ENCODE measurements around the gene MYOM1.
"Not testable (repeated sequence)": the region's sequence is repeated elsewhere in the genome, so short reads cannot be mapped to it uniquely, and the experiment has no call there.

MYOM1 gene

DNA sequence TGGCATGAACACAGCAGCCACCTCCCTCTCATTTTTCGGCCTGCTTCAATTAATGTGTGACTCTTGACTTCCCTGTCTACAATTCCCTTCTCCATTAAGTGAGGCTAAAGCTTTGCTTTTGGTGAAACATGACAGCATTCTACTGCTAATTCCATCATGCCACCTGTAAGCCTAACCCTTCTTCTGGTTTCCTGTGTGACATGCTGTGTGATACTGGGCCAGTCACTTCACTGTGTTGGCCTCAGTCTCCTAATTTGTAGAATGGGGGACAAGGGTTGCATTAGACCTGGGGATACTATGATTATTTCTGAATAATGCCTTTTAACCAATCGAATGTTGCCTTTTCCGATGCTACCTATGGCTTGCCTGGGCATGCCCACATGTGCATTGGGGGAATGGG, 146.4 kb downstream of the MYOM1 start:
- in situ Hi-C loops (cut with MboI; ENCODE audit: low pct_unique_long_range_greater_than_20kb, low sequenced_read_pairs), result not testable (repeated sequence)

DNA sequence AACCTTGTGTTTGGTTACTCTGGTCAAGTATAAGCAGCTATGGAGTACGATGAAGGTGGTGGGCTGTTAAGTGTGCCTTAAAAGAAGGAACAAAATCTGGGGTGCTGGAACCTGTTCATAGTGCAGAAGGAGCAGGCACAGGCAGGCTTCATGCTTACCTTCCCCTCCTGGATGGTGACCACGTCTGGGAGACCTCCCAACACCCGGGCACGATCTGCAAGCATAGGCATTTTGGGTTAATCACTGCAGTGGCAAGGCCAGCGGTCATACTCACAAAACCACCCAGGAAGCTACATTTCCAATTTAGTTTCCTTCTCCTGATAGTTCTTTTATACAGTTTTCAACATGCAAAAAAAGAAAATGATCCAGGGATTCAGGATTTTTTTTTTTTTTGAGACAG, 148.1 kb downstream of the MYOM1 start:
- in situ Hi-C loops (cut with MboI; ENCODE audit: low pct_unique_long_range_greater_than_20kb, low sequenced_read_pairs), result no loop called here
- no peak for DNase-seq

More for the DNA sequence above, 146.4 kb downstream of the MYOM1 start:
- DNase-seq, result not testable (repeated sequence)

DNA sequence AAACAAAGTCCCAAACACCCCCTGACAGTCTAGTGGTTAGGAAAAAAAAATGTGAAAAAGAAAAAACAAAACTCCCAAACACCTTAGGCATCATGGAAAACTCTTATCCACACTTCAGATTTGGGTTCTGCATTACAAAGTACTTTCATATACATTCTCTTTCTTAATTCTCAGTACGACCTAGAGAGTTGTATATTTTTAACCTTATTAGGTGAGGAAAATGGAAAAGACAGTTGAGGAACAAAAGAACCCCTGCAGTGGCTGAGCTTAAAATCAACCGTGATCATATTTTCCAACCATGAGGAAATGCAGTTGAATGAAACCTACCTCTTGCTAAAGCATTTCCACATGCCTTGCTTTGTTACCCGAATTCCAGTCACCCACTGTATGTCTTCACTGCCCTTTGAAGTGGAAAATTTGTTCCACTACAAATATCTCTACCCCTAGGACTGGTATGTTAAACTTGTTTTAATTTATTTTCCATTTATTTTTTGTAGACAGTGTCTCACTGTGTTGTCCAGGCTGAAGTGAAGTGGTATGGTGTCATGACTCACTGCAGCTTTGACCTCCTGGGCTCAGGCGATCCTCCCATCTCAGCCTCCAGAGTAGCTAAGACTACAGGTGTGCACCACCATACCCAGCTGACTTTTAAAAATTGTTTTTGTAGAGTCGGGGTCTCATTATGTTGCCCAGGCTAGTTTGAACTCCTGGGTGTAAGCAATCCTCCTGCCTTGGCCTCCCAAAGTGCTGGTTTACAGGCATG, 149.9 kb downstream of the MYOM1 start:
- no peak for DNase-seq
- in situ Hi-C loops (cut with MboI; ENCODE audit: low pct_unique_long_range_greater_than_20kb, low sequenced_read_pairs), result no loop called here

DNA sequence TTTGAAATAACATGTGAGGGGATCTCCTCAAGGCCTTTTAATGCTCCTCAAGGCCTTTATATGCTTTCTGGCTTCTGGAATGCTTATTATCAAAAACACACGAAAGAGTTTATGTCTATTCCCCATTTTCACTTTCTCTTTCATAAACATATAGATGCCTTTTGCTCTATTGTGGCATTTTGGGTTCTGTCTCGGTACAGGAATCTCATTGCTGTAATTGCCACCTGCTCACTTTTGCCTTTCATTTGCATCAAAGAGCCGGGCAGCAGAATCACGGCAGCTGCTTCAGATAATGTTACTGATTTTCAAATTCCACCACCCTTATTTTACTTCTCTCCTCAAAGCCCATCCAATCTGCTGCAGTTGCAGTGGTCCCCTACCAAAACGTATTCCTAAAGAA, 152.0 kb downstream of the MYOM1 start:
- no peak for DNase-seq
- in situ Hi-C loops (cut with MboI; ENCODE audit: low pct_unique_long_range_greater_than_20kb, low sequenced_read_pairs), result no loop called here

DNA sequence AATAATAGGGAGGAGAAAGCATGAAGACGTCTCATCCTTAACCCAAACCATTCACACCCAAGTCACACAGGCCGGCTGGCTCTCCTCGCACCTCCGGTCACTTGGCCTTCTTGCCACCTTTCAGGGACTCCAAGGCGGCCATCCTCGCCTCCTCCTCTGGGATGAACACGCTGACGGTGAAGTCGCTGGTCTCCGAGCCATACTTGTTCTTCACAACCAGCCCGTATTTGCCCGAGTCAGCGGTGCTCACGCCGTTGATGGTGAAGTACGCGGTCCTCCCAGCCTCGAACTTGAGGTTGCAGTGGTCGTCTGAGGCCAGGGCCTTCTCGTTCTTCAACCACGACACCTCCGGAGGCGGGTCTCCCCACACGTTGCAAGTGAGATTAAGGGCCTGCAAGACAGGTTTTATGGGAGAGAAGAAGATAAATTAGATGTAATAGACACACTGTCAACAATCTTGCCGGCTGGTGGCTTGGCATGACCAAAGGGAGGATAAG, 152.6 kb downstream of the MYOM1 start:
- DNase-seq, result no peak
- in situ Hi-C loops (cut with MboI; ENCODE audit: low pct_unique_long_range_greater_than_20kb, low sequenced_read_pairs), result no loop called here

DNA sequence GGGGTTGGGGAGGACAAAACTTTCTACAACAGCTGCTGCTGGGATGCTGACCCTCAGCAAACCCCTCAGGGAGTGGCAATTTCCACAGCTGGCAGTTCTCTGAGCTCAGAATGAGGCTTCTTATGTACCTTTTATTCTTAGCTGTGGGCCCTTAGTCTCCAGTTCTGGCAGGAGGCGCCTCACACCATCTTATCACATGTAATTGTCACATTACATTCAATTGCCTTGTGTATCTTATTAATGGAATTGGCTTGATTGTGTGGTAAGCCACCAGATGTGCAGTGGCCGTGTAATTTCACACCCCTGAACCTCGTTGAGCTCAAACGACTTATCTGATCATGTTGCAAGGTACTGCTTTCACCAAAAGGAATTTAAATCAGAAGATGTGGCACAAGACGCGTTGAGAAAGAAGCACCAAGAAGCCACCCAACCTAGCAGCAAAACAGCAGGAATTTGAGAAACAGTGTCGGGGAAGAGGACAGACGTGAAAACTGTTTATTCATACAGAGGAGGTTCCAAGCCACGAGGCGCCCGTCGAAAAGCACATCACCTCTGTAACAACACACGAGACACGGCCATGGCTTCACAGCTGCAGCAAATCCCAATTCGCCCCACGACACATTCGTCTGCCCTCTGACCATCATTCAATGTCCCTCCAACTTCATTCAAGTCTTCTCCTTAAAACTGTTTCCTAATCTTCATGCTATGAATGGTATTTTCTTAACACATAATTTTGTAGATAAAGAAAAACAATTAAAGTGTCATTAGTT, 153.2 kb downstream of the MYOM1 start:
- in situ Hi-C loops (cut with MboI; ENCODE audit: low pct_unique_long_range_greater_than_20kb, low sequenced_read_pairs), result no loop called here
- DNase-seq, result no peak

DNA sequence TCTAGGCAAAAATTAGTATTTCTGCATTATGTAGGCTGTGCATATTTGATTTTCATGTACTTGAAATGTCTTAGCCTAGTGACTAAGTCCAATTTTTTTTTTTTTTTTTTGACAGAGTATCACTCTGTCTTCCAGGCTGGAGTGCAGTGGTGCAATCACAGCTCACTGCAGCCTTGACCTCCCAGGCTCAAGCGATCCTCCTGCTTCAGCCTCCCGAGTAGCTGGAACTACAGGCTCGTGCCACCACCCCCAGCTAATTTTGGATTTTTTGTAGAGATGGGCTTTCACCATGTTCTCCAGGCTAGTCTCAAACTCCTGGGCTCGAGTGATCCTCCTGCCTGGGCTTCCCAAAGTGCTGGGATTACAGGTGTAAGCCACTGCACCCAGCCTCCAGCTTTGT, 156.0 kb downstream of the MYOM1 start:
- in situ Hi-C loops (cut with MboI; ENCODE audit: low pct_unique_long_range_greater_than_20kb, low sequenced_read_pairs); DNase-seq: not testable (repeated sequence)

DNA sequence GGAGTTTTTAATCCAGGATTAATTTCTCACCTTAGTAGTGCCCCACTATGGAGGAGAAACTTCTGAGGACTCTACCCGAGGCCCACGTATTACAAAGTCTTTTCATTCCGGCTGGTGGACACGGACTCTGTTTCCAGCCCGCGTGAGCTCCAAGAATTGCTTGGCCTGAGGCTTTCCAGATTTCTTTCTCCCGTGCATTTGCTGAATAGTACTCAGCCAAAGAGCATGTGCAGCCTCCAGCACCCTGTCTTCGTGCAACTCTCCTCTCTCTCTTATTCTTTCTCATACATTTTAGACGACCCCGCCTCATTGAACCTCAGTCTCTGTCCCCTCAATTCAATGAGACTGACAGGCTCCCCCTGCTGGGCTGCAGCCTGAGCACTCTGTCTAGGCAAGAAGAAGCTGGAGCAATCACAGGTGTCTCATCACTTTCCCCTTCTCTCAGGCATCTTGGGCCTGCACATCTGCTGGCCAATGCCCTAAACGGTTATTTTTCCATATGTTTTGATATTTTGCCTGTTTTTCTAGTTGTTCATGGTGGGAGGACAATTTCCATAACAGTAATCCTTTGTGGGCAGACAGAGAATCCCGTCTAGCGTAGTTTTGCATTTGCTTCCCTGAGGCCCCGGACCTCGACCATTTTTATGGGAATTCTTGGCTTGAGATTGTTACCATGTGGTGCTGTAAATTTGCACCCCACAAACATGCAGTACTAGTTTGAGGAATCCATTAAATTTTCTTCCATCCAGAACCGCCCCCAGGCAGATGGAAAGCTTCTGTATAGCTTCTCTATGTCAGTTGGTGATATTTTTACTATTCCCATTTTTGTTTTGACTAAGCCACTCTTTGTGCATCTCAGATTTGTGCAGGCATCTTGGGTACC, 156.7 kb downstream of the MYOM1 start:
- in situ Hi-C loops (cut with MboI; ENCODE audit: low pct_unique_long_range_greater_than_20kb, low sequenced_read_pairs), result no loop called here
- peak; percentile 62 for DNase-seq

DNA sequence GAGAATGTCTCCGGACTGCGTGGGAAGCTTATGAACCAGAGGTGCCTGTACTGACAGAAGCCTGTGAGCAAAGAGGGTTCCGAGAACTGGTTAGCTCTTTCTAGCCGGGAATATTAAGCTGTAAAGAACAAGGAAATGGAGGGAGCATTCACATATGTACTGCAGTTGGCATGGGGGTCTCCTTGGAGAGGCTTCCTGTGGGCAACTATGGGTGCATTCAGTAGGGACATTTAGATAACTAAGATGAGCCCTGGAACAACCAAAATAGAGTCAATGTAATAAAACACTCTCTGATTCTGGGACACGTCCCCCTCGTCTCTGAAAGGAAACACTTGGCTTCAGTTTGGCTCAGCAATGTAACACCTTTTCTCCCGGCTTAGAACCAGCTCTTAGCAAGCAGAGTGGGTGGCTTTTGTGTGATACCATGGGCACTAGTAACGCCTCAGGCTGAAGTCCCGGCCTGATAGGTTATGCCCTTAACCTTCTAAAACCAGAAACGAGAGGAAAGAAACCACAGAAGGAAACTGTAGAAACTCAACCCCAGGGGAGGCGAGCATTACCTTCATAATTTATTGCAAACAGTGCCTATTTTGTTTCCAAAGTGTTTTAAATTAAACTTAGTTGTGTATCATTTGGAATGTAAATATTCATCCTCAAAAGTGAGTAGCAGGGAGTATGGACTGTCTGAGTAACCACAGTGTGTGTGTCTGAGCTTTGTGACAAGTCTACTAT, 158.0 kb downstream of the MYOM1 start:
- in situ Hi-C loops (cut with MboI; ENCODE audit: low pct_unique_long_range_greater_than_20kb, low sequenced_read_pairs), result no loop called here

DNA sequence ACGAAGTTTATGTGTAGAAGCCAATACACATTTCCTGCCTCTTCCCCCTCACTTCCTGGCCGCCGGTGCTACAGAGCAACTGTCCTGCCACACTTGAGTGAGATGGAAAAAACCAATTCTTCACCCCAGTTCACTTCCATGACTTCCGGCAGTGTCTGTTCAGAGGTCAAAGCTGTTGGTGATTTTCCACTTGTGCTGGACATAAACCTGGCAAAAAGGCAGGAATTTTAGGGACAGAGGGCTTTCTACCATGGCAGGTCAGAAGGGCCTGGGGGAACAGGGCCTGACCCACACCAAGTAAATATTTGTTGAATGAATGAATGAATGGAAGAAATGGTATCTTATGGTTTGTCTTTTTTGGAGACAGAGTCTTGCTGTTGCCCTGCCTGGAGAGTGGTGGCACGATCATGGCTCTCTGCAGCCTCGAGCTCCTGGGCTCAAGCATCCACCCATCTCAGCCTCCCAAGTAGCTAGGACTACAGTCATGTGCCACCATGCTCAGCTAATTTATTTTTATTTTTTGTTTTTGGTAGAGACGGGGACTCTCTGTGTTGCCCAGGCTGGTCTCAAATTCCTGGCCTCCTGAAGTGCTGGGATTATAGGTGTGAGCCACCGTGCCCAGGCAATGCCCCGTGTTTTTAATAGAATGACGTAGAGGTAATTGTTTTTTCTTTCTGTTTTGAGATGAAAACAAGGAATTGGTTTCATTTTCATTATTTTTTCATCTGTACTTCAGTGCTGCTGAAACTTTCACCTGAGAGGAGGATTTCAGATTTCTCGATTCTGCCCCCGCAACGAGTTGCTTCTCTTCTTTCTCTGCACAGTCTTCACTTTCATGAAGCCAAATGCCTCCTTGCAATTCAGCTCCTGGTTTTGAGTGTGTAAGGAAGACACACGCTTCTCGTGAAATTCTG, 158.8 kb downstream of the MYOM1 start:
- in situ Hi-C loops (cut with MboI; ENCODE audit: low pct_unique_long_range_greater_than_20kb, low sequenced_read_pairs), result no loop called here
- peak; percentile 58 for DNase-seq

More for the DNA sequence above, 158.0 kb downstream of the MYOM1 start:
- peak; percentile 16 for DNase-seq

DNA sequence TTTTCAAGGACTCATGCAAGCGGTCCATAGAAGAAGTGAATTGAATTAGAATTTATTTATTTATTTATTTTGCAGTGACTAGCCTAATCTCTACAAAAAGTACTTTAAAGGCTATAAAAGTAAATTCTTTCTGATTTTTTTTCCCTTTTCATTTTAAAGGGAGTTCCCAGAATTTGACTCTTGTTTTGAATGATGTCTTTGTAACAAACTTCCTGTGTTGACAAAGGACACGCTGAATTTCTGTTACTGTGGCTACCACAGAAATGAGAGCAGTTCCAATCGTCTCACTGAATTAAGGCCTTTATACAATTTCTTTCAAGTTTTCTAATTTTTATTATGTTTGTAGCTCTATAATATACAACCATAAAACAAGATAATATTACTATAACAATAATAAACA, 160.5 kb downstream of the MYOM1 start:
- in situ Hi-C loops (cut with MboI; ENCODE audit: low pct_unique_long_range_greater_than_20kb, low sequenced_read_pairs), result no loop called here
- peak; percentile 21 for DNase-seq

DNA sequence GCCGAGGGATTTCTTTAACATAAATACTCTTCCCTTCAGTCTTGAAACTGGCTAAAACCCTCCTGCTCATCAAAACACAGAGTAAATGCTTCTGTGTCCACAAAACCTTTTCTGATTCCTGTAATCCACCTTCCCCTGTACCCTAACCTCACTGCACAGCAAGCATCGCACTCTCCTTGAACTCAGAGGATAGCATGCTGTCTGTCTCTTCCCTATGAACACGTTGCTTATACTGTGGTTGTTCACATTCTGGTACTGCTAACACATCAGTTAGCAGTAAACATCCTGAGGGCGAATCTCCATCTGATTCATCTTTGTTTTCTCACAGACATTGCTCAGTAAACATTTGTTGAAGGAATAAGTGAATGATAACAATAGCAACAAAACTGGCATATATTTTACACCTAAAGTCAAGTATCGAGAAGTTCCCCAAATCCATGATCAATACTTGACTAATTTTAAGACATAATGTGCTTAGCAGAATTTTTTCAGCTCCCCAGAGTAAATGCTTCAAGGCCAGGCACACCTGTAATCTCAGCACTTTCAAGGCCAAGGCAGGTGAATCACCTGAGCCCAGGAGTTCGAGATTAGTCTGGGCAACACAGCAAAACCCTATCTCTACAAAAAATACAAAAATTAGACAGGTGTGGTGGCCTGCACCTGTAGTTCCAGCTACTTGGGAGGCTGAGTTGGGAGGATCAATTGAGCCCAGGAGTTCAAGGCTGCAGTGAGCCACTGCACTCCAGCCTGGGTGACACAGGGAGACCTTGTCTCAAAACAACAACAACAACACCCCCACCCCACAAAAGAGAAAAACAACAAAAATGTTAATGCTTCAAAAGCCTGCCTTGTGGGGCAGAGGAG, 161.2 kb downstream of the MYOM1 start:
- DNase-seq, result no peak
- in situ Hi-C loops (cut with MboI; ENCODE audit: low pct_unique_long_range_greater_than_20kb, low sequenced_read_pairs), result no loop called here

DNA sequence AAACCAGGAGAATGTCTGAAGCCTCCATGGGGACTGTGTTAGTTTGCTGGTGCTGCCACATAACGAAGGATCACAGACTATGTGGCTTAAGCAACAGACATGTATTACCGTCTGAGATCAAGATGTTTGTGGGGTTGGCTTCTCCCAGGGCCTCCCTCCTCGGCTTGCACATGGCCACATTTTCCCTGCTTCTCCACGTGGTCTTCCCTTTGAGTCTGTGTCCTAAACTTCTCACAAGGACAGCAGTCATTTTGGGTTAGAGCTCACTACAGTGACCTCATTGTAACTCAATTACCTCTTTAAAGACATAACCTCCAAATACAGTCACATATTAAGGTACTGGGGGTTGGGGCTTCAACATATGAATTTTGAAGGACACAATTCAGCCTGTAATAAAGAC, 162.2 kb downstream of the MYOM1 start:
- no peak for DNase-seq
- in situ Hi-C loops (cut with MboI; ENCODE audit: low pct_unique_long_range_greater_than_20kb, low sequenced_read_pairs), result no loop called here

DNA sequence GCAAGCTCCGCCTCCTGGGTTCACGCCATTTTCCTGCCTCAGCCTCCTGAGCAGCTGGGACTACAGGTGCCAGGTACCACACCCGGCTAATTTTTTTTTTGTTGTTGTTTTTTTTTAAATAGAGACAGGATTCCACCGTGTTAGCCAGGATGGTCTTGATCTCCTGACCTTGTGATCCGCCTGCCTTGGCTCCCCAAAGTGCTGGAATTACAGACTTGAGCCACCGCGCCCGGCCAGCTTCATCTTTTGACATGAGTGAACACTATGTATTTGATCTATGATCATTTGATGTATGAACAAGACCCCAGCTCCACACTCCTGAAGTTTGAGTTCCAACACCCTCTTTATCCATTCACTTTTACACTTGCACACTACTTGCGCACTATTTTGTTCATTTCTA, 163.5 kb downstream of the MYOM1 start:
- in situ Hi-C loops (cut with MboI; ENCODE audit: low pct_unique_long_range_greater_than_20kb, low sequenced_read_pairs), result no loop called here
- no peak for DNase-seq

DNA sequence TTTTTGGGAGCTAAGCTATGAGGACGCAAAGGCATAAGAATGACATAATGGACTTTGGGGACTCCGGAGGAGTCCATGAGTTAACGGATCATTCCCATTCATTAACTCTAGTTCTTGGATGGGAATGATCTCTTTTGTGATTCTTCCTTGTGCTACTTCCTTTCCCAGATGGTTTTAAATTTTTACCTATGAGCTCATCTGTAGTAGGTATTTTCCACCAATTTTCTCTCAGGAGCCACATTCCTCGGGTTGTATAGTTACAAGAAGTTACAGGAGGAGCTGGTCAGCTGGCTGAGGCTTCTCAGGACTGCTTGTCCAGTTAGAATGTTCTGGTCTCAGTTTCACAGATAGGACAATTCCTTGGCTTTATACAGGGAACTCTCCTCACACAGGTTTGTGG, 164.0 kb downstream of the MYOM1 start:
- in situ Hi-C loops (cut with MboI; ENCODE audit: low pct_unique_long_range_greater_than_20kb, low sequenced_read_pairs), result no loop called here
- no peak for DNase-seq

DNA sequence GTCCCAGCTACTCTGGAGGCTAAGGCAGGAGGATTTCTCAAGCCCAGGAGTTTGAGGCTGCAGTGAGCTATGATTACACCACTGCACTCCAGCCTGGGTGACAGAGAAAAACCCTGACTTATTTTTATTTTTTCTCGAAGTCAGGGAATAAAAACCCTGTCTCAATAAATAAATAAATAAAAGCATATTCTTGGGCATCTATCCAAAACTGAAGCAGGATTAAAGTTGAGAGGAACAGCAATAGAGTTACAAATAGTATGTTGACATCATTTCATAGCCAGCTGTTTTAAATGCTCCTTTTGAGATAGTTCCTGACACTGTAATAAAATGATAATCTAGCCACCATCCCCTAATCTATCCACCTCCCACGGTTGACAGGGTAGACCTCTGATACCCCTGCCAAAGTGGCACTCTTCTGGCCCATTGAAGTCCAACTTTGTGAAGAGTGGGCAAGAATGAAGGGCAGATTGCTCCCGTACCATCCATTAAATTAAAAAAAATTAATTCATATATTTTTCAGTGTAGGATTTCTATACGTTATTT, 164.5 kb downstream of the MYOM1 start:
- in situ Hi-C loops (cut with MboI; ENCODE audit: low pct_unique_long_range_greater_than_20kb, low sequenced_read_pairs), result no loop called here
- no peak for DNase-seq

DNA sequence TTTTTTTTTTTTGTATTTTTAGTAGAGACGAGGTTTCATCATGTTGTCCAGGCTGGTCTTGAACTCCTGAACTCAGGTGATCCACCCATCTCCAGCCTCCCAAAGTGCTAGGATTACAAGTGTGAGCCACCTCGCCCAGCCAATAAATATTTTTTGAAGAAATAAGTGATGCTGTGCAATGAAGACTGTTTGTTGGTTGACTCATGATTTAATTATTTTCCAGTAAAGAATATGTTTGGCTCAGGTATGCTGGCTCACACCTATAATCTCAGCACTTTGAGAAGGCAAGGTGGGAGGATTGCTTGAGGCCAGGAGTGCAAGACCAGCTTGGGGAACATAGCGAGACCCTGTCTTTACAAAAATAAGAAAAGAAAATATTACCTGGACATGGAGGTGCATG, 165.0 kb downstream of the MYOM1 start:
- in situ Hi-C loops (cut with MboI; ENCODE audit: low pct_unique_long_range_greater_than_20kb, low sequenced_read_pairs), result no loop called here
- DNase-seq, result no peak
